GM21423 (cell line): ENCODE results near the gene NKIRAS1.
"Not testable (repeated sequence)": the region's sequence is repeated elsewhere in the genome, so short reads cannot be mapped to it uniquely, and the experiment has no call there.

Source experiments
- ATAC-seq: cut with Tn5 transposase; IDR thresholded peaks from one replicate; pipeline ENCODE4 v1.9.1; 2021; ENCODE audit warnings: mild to moderate bottlenecking, moderate library complexity; ENCODE audit not compliant: unreplicated experiment

Gene NKIRAS1

DNA sequence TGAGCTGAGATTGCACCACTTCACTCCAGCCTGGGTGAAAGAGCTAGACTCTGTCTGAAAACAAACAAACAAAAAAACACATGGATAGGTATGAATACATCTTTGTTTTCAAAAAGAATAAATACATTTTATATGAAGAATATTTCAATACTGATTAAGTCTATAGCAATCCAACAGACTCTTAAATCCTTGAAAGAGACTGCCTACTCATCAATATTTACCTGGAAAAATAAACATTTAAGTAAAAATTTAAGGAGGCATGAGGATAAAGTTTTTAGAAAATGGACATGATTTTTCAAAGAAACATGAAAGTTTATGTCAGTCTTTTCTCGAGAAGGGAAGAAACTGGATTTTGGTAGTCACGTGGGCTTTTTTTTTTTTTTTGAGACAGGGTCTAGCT is 5.4 kb downstream of the NKIRAS1 start:
- ATAC-seq: no peak

DNA sequence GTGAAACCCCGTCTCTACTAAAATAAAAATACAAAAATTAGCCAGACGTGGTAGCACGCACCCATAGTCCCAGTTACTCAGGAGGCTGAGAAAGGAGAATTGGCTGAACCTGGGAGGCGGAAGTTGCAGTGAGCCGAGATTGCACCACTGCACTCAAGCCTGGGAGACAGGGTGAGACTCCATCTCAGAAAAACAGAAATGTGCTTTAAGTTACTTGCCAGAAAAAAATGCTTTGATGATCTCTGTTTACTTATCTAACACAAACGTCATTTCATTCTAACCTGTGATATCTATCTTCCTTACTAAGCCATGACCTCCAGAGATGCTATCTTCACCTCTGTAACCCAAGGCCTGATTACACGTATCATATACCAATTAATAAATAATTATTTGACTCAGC is 7.4 kb downstream of the NKIRAS1 start:
- ATAC-seq: no peak

DNA sequence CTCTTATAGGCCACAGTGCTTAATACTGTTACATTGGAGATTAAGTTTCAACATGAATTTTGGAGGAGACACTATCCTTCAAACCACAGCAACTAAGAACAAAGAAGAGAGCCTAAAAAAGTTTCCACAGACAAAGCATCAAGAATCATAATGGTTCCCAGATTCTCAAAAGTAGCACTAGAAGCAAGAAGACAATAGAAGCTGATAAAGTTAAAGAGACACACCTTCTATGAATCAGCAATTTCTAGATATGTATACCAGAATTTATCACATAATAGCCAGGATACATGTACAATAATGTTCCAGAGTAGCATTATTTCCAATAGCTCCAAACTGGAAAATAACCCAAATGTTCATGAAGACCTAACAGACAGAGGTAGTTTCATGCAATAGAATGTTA is 12.2 kb downstream of the NKIRAS1 start:
- ATAC-seq: no peak

DNA sequence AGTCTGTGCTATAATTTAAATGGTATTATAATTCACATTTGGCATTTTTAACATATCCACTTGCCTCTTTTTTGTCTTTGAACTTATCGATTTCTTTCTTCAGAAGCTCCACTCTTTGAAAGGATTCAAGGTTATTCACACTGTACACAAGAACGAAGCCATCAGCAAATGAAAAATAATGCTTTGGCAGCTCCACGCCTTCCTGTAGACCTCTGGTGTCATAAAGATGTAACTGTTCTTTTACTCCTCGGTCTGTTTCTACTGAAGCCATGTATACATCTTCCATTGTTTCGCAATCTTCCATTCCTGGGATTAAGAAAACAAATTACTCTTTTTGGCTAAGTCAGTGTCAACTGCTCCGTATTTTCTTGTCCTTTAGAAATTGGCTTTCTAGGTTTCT is 16.0 kb downstream of the NKIRAS1 start:
- ATAC-seq: no peak

DNA sequence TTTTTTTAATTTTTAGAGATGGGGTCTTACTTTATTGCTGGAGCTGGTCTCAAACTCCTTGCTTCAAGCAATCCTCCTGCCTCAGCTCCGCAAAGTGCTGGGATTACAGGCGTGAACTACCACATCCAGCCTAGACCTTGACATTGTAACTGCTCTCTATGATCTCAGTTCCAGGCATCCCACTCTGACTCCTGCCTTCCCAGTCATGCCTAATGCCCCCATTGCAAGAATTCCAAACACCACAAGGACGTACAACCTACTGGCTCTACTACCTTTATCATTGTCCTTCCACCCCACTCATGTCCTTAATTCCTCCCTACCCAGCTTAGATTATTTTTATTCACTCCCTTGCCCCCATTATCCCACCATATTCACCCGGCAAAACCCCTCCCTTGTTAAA is 21.6 kb downstream of the NKIRAS1 start:
- ATAC-seq: no peak

DNA sequence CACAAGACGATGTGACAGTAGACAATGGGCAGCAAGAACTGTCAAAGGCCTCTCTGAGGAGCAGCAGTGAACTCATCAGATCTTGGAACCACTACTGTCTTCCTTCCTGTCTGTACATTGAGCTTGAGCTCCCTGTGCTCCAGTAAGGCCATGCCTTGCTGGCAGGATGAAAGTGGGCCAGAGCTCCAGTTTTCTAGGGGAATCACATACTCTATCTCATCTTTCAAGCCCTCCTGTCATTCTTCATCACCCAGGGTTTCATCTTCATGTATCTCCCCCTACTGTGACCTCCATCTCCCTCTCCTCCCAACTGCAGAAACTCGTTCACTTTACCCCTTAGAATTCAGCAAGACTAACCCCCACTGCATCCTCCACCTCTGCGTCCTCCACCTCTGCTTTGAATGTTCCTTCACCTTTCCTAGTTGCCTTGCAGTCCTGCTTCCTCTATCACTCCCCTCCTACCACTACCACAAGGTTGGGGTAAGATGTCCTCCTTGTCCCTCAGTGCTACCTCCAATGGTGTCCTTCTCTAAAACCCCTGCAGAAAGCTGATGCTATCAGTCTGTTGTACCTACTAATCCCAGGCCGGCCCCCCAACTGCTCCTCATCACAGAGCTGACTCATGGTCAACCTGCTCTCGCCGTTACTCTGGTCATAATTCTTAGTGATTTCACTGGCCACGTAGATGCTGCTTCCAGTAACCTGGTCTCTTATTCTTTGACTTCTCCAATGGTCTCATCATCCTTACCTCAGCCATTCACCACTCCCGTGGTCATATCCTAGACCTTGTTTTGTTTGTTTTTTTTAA is 22.3 kb downstream of the NKIRAS1 start:
- ATAC-seq: no peak

DNA sequence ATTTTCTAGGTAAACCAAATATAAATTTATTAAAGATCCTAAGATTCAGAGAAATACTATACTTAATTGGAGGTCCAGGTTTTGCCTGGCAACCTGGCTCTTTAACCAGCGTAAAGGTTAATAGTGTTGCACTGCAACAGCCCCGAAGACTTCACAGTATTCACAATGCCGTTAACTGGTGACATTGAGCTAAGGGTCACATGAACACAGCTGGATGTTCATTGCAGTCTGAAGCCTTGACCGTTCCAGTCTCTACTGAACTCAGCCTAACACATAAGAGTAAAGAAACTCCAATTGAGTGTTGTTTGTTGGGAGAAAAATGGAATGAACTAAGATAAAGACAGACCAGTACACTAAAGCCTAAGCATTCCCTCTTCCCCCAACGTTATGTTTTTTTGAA is 26.8 kb downstream of the NKIRAS1 start:
- ATAC-seq: no peak

DNA sequence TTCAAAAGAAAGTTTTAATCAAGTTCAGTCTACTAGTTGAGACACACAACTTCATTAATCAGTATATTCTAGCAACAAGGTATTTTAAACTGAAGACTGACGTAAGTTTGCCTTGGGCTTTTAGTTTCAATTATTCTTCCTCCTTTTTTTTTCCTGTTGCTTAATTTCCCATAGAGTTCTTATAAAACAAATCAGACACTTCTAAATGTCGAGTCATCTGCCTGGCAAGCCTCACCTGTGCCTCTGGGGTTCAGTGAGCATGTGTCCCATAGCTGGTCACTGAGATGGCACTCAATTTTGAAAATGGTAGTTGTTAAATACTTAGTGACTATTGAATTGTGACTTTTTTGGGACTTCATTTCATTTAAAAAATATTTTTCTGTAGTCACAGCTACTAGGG is 27.4 kb downstream of the NKIRAS1 start:
- ATAC-seq: no peak

DNA sequence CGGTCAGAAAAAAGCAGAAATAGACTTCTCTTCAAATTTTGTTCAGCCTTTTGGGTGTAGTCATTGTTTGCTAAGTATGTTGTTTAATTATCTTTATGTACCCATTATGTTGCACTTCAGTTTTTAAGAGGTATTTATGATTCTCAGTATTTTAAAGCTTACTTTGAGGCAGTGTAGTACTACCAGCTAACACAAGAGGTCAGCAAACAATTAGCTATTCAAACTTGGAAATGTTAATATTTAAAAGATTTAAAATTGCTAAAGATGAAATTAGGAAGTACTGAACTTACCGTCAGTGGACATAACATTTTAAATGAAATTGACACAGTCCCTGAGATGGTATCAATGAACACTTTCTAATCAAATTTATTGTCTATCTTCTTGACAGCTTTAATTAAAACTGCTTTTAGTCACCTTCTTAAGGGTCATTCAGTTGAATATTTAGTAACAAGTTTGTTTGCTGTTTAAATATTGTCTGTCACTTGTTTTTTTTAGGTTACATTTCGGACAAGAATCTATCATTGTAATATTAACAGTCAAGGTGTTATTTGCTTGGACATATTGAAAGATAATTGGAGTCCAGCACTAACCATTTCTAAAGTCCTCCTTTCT is 28.1 kb downstream of the NKIRAS1 start:
- ATAC-seq: no peak

DNA sequence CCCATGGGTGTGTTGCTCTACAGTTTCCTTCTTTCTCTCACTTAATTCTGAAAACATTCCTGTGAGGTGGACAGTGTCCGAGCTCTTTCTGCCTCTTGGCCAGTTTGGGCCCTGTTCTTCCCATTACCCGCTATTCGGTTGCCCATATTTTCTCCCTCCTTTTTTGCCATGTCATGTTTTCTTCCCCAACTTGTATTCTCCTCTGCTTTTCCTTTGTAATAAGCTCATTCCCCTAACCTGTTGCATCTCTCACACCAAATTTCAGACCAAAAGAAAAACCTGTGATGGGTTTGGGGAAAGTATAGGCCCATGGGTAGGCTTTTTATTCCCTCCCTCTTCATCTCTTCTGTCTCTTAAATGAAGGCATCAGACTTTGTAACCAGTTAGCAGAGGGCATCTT is 30.5 kb downstream of the NKIRAS1 start:
- no peak for ATAC-seq

DNA sequence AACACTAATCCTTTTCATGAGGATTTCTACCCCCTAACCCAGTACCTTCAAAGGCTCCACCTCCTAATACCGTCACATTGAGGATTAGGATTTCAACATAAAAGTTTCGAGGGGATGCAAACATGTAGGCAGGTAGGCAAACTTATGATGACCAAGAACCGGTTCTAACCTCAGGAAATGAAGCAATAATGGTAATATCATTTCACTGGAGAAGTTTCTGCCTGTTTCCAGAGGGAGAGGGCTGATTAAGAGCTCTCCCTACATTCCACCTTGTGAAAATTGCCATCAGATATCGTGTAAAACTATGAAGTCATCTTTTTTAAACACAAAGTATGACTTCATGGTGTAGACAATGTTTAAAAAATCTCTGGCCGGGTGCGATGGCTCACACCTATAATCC is 31.6 kb downstream of the NKIRAS1 start:
- no peak for ATAC-seq

DNA sequence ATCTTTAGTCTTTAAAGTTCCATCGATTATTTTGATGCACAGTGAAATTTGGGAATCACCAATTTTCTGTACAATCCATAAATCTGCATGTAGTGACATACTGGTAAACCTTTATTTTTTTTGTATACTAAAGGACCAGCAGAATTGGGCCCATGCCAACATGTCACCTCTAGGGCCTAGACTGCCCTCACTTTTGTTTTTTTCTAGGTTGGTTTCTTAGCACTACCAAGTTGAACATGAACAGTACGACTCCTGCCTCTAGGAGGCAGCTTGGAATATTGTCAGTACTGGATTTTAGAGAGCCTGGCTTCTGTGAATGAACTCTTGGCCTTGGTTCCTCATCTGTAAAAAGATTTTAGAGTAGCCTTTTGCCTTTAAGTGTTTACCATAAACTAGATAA is 32.3 kb downstream of the NKIRAS1 start:
- ATAC-seq: no peak

DNA sequence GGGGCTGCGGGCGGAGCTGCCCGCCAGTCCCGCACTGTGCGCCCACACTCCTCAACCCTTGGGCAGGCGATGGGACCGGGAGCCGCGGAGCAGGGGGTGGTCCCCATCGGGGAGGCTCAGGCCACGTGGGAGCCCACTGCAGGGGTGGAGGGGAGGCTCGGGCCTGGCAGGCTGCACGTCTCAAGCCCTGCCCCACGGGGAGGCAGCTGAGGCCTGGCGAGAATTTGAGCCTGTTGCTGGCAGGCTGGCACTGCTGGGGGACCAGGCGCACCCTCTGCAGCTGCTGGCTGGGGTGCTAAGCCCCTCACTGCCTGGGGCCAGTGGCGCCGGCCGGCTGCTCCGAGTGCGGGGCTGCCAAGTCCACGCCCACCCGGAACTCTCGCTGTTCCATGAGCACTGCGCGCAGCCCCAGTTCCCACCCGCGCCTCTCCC is 34.3 kb downstream of the NKIRAS1 start:
- ATAC-seq: no peak

DNA sequence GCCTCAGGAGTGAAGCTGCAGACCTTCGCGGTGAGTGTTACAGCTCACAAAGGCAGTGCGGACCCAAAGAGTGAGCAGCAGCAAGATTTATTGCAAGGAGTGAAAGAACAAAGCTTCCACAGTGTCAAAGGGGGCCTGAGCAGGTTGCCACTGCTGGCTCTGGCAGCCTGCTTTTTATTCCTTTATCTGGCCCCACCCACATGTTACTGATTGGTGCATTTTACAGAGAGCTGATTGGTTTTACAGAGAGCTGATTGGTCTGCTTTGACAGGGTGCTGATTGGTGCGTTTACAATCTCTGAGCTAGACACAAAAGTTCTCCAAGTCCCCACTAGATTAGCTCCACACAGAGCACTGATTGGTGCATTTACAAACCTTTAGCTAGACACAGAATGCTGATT is 34.8 kb downstream of the NKIRAS1 start:
- not testable (repeated sequence) for ATAC-seq

DNA sequence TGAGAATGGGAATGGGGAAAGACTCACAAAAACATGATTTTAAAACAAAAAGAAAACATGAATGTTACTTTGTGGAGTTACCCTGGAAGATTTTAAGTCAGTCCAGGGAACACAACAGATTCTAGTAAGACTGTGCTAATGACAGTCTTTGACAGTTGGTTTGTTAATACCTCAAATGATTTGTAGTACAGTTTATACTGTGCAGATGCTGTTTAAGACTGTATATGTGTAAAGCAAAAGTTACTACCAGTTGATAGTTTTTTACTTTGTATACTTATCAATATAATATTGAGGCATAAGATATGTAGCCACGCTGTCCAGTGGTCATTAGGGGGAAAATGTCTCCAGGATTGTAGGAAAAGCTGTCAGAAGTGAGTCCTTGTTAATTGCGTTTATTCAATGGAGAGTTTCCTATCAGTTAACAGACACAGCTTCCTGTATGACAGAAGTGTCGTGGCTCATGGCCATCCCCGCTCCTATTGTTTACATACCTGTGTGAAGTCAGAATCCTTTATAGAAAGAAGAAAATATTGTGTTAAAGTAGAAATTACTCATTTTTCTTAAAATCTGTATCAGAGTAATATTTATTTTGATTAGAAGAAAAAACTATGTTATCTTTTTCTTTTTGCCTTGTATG is 36.0 kb downstream of the NKIRAS1 start:
- no peak for ATAC-seq

DNA sequence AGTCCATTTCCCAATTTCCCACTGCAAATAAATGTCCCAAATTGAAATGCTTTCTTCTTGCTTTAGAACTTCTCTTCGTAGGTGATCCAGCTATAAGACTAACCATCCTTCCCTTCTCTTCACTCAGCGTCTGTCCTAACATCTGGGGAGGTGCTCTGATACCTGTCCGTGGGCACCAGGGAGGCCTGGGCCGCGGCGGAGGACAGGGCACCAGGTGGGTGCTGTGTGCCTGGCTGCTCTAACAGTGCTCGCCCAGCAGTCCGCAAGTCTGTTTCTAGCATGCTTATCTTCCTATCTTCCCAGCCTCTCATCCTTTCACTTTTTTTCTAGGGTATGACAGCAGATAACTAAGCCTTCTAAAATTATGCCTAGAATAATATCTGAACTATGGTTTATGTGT is 37.3 kb downstream of the NKIRAS1 start:
- no peak for ATAC-seq

DNA sequence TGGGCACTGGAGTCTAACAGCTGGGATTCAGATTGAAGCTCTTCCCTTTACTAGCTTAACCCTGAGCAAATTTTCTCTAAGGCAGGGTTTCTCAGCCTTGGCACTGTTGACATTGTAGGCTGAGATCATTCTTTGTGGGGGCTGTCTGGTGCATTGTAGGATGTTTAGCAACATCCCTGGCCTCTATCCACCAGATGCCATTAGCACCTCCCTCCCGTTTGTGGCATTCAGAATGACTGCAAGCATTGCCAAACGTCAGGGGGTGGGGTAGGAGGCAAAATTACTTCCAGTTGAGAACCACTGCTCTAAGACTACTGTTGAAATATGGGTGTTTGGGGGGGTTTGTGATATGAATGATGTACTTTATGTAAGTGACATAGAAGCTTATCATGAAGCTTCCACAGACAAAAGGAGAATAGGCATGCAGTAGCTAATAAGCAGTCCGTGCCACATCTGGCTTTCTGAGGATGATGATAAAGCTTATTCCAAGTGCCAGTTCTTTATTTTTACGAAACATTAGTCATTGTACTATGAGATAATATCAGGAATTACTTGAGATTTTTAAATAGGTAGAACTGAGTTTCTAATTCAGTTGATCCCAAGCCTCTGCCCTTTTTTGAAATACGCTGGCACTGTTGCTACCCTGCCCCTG is 39.3 kb downstream of the NKIRAS1 start:
- ATAC-seq: no peak

DNA sequence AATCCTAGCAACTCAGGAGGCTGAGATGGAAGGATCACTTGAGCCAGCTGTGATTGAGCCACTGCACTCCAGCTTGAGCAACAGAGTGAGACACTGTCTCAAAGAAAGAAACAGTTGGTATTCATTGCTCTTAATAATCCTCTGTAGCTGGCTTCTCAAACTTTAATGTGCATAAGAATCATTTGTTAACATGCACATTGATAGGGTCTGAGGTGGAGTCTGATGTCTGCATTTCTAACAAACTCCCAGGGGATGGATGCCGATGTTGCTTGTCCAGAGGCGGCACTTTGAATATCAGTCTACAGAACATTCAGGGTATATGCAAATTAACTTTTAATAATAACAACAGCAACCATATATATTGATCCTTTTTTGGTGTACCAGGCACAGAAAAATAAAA is 39.9 kb downstream of the NKIRAS1 start:
- ATAC-seq: no peak

DNA sequence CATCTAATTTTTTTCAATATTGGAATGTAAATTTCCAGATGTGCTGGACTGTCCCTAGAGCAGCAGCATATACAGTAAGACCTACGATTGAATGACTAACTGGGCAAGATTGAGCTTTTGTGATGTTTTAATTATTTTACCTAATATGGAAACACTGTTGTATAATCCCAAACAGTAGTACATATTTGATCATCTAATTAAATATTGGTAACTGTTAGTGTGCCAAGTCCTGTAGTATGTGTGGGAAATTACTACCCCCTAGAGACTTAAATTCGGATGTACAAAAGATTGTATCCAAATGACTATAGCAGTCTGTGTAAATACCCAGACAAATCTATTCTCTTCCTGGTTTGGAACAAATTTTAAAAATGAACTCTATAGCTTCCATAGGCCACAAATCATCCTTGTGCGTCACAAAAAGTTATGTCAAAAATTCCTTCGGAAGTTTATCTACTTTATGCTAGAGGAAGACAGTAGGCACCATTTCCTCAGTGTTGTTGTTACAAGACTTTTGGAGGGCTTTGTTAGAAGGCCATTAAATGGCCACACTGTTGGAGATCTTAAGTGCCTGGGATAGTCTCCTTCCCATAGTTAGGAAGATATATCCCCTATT is 41.6 kb downstream of the NKIRAS1 start:
- ATAC-seq: no peak

DNA sequence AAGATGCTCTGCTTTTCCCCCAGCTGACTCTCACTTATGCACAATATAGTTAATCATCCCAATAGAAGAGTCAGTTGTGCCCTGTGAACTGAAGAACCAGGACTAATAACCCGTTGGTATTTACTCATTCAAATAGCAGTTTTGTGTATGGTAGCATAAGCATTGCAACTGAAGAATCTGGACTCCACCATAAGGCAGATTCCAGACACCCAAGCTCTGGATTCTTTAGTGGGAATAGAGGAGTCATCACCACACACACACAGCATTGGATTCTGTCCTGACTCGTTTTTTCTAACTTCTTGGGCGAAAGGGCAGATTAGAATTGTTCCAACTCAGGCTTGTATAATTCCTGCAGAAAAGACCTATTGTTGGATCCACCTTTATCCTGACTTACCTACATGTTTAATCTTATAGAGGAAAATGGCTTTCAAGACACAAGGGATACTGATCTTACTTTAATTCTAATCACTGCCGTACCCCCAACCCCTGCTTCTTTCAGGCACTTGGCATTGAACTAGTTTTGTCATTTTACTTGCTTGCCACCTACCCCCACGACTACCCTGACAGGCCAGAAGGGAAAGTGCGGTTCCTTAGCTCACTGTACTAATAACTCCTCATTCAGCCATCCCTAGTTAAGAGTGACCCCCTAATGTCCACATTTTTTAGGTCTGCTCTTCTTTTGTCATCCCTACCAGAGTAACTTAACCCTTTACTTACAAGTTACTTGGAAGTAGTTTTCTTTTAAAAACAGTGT is 42.3 kb downstream of the NKIRAS1 start:
- ATAC-seq: no peak

DNA sequence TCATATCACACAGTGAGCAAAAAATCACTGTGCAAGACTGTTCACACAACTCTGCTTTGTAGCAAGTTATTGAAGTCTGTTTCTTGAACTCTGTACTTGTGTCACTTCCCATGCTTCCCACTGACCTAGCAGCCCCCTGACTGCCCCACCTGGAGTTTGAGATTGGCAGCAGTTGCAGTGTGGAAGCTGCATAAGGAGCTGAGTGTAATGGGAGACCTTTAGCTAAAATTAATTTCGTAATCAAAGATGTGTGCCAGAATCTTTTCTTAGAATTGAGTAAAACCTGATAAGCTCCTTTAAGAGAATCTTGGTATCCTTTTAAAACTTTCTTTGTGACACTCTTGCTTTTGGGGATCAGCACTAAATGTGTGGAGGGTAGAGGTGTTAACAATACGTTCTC is 42.8 kb downstream of the NKIRAS1 start:
- no peak for ATAC-seq
